Loucy (cell line): Measurements from ENCODE around the gene FAM222A.

Experiments used
- CTCF ChIP-seq: fragments of 200-600 bp; sonication (generic); conservative IDR thresholded peaks from 2 replicates; pipeline ENCODE4 v1.5.1; 2014; ENCODE audit warnings: mild to moderate bottlenecking, antibody characterized with exemption, low read length
- EZH2phosphoT487 ChIP-seq: fragments of 200-600 bp; IDR thresholded peaks from 2 replicates; pipeline ENCODE4 v1.6.1; 2018; ENCODE audit warnings: antibody characterized with exemption, mild to moderate bottlenecking, moderate library complexity, borderline replicate concordance

DNA sequence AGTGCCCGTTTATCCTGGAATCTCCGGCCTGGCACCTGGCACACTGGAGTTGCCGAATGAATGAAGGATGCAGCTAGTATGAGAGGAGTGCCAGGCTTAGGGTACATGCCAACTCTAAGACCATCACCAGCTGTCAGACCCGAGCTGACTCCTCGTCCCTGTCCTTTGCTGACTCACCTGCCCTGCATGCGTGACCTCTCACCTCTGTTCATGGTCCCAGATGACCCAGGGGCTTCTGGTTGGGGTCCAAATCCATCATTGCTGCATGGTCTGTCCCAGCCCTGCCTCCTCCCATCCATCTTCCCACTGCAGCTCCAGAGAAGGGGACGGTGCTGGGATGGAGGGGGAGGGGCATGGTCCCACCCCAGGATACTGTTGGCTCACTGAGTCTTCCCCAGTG, 9.9 kb upstream of the FAM222A start:
- no peak for TF ChIP-seq EZH2phosphoT487
- no peak for TF ChIP-seq CTCF
